Large intestine (tissue), 3 donors: ENCODE data around the gene GRIA2. TPM values are rescaled to one million over a fixed set of nuclear protein-coding genes. Genes with fewer than 3 reads are reported as not detected.
"Not testable (repeated sequence)": the region's sequence is repeated elsewhere in the genome, so short reads cannot be mapped to it uniquely, and the experiment has no call there.

Experiments used
- DNase-seq, 2 donors: peaks; one replicate each; pipeline versions ENCODE4 v3.0.0 to v3.0.0-alpha.2; 2013
- H3K27ac ChIP-seq: one replicate; pipeline ENCODE4 v1.5.1; 2013; ENCODE audit warnings: low read length
- H3K27me3 ChIP-seq: 2 replicates; pipeline ENCODE4 v1.6.1; 2013; ENCODE audit warnings: low read length; ENCODE audit not compliant: control insufficient read depth, insufficient read depth
- H3K36me3 ChIP-seq: 2 replicates; pipeline ENCODE4 v1.6.1; 2013; ENCODE audit warnings: low read length; ENCODE audit not compliant: control insufficient read depth, insufficient read depth
- H3K4me1 ChIP-seq: one replicate; pipeline ENCODE4 v1.6.1; 2013; ENCODE audit warnings: low read length; ENCODE audit not compliant: control insufficient read depth, insufficient read depth
- H3K4me3 ChIP-seq: one replicate; pipeline ENCODE4 v1.5.1; 2013; ENCODE audit warnings: low read length
- H3K9me3 ChIP-seq: one replicate; pipeline ENCODE4 v1.6.1; 2013; ENCODE audit warnings: mild to moderate bottlenecking, low read depth, low read length, moderate library complexity; ENCODE audit not compliant: control insufficient read depth
- WGBS: methylation state at CpG from one replicate; pipeline ENCODE4 v1.1.5; 2013; ENCODE audit warnings: low lambda C conversion rate; ENCODE audit not compliant: insufficient coverage; 5-methylcytosine and 5-hydroxymethylcytosine counted together
- polyA plus RNA-seq: library from polyadenylated mRNA; unstranded; fragments of 120-200 nt; gene quantifications from one replicate; pipeline ENCODE4 v1.2.1, GENCODE V29; 2013

Gene GRIA2
- polyA plus RNA-seq, 1 donor = 4.4 TPM

DNA sequence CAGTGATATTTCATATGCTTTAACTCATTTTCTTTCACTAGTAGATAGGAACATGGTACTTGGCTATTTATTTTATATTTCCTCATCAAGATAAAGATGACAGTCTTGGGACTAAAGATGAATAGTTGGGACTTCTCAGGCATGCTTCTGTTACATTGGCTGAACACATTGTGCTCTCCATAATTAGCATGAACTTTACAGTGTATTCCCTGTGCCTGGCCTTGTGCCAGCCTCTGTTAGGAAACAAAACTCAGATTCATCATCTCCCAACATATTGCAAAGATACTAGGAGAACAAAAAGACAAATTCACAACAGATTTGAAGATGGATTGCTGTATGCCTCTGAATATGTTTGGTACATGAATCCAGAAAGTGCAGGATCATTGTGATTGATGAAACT is 26.4 kb downstream of the GRIA2 start:
- no peak for DNase-seq
- H3K27ac ChIP-seq = no peak overlapping the region
- H3K4me3 ChIP-seq = no peak overlapping the region
- H3K4me1 ChIP-seq = no peaks in the 10 kb centered on the region
- H3K36me3 ChIP-seq = no peaks in the 10 kb centered on the region
- no peaks in the 10 kb centered on the region for H3K27me3 ChIP-seq
- no peaks in the 10 kb centered on the region for H3K9me3 ChIP-seq

DNA sequence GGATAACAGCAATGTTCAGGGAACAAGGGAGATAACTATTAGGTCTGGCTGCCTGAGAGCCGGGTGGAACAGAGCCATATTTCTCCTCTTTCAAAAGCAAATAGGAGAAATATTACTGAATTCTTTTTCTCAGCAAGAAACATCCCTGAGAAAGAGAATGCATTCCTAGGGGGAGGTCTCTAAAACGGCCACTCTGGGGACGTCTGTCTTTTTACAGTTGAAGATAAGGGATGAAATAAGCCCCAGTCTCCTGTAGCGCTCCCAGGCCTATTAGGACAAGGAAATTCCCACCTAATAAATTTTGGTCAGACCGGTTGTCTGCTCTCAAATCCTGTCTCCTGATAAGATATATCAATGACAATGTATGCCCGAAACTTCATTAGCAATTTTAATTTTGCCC is 37.6 kb downstream of the GRIA2 start:
- not testable (repeated sequence) for H3K4me1 ChIP-seq, H3K36me3 ChIP-seq, DNase-seq, H3K27ac ChIP-seq, H3K4me3 ChIP-seq, H3K27me3 ChIP-seq, H3K9me3 ChIP-seq
- 100% methylated on average over 2 of the region's 6 CpGs for WGBS

DNA sequence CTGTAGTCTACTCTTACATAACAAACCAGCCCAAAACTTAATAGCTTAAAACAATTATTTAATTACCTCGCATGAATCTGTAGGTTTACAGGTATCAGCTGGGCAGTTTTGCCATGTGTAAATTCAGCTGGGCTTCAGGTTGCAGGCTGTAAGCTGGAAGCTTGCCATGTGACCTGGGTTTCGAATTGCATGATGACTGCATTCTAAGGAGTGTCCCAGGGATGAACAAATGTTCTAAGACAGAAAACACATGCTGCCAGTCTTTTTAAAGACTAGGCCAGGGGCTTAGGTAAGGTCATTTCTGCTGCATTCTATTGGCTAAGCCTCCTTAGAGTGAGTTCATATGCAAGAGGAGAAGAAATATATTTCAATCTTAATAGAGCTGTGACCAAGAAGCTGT is 44.8 kb downstream of the GRIA2 start:
- no peak overlapping the region for H3K27ac ChIP-seq
- no peaks in the 10 kb centered on the region for H3K4me1 ChIP-seq
- no peak for DNase-seq
- H3K36me3 ChIP-seq = no peaks in the 10 kb centered on the region
- H3K9me3 ChIP-seq = no peaks in the 10 kb centered on the region
- H3K4me3 ChIP-seq = no peak overlapping the region
- no CpG with 5 or more reads among the region's 2 CpGs for WGBS
- H3K27me3 ChIP-seq = no peaks in the 10 kb centered on the region

GRCh38 chr4:157270108-157270507 is 49.6 kb downstream of the GRIA2 start:
- DNase-seq = no peak
- 88% methylated on average over 1 of the region's 2 CpGs for WGBS
- no peaks in the 10 kb centered on the region for H3K4me1 ChIP-seq

DNA sequence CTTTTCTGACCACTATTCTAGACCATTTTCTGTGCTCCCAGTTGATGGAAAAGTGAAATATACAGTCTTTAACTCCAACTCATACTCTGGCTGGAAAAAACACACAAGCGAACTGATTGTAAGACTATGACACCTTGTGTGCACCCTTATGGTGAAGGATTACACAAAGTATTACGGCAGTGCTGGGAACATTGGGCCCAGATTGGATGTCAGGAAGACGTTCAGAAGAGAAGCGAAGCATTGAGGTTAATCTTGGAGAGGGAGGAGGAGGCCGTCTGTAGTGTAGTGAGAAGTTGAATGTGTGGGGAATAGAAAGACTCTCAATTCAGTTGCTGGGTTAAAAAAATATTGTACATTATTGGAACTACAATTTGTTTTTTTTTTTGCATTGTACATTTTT is 50.0 kb downstream of the GRIA2 start:
- no peaks in the 10 kb centered on the region for H3K36me3 ChIP-seq
- DNase-seq = no peak
- WGBS = 91% methylated on average over 3 of the region's 5 CpGs
- no peaks in the 10 kb centered on the region for H3K9me3 ChIP-seq
- no peaks in the 10 kb centered on the region for H3K27me3 ChIP-seq
- no peak overlapping the region for H3K27ac ChIP-seq
- no peak overlapping the region for H3K4me3 ChIP-seq
- no peaks in the 10 kb centered on the region for H3K4me1 ChIP-seq

More at GRCh38 chr4:157270108-157270507, 49.6 kb downstream of the GRIA2 start:
- Histone ChIP-seq H3K9me3 (no peaks in the 10 kb centered on the region), H3K27ac (no peak overlapping the region), H3K4me3 (no peak overlapping the region), H3K27me3 (no peaks in the 10 kb centered on the region), H3K36me3 (no peaks in the 10 kb centered on the region)

GRCh38 chr4:157271166-157271869 is 50.8 kb downstream of the GRIA2 start:
- Histone ChIP-seq H3K36me3 (no peaks in the 10 kb centered on the region), H3K27ac (no peak overlapping the region), H3K27me3 (no peaks in the 10 kb centered on the region), H3K4me1 (no peaks in the 10 kb centered on the region), H3K4me3 (no peak overlapping the region), H3K9me3 (no peaks in the 10 kb centered on the region)
- no CpG with 5 or more reads among the region's 1 CpG for WGBS
- no peak for DNase-seq

DNA sequence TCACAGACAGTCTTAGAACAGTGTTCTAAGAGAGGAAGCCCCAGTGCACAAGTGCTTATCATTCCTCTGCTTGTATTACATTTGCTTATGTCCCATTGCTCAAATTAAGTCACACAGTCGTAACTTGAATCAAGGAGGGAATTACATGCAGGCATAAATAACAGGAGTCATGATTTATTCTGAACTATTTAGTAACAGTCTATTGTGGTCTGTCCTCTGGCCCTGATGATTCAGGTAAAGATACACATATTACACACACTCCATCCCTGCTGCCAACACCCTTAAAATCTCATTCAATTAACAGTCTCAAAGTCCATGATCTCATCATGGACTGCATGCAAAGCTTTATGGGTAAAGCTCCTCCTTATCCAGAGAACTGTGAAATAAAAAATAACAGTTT is 60.1 kb downstream of the GRIA2 start:
- WGBS = 60% methylated on average over 1 of the region's 1 CpG
- no peaks in the 10 kb centered on the region for H3K27me3 ChIP-seq
- no peak overlapping the region for H3K4me3 ChIP-seq
- no peaks in the 10 kb centered on the region for H3K4me1 ChIP-seq
- no peak overlapping the region for H3K27ac ChIP-seq
- no peaks in the 10 kb centered on the region for H3K36me3 ChIP-seq
- no peak for DNase-seq
- H3K9me3 ChIP-seq = no peaks in the 10 kb centered on the region

DNA sequence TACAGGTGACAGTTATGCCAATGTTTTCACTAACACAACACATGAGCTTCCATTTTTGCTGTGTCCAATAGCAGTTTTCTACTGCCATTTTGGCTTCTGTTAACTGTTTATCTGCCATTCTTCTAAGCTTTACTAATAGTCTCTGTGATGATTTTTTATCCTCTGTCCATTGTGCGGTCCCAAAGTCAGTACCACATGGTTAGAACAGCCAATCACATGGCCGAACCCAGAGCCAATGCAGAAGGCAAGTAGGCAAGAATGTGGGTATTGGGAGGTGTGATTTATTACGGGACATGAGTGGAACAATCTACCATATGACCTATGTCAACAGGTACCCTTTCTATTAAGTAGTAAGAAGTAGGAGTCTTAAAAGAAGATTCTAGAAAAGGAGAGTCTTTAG is 61.5 kb downstream of the GRIA2 start:
- no CpG with 5 or more reads among the region's 3 CpGs for WGBS
- no peaks in the 10 kb centered on the region for H3K36me3 ChIP-seq
- no peaks in the 10 kb centered on the region for H3K9me3 ChIP-seq
- no peak overlapping the region for H3K27ac ChIP-seq
- no peak for DNase-seq
- no peak overlapping the region for H3K4me3 ChIP-seq
- no peaks in the 10 kb centered on the region for H3K4me1 ChIP-seq
- no peaks in the 10 kb centered on the region for H3K27me3 ChIP-seq

DNA sequence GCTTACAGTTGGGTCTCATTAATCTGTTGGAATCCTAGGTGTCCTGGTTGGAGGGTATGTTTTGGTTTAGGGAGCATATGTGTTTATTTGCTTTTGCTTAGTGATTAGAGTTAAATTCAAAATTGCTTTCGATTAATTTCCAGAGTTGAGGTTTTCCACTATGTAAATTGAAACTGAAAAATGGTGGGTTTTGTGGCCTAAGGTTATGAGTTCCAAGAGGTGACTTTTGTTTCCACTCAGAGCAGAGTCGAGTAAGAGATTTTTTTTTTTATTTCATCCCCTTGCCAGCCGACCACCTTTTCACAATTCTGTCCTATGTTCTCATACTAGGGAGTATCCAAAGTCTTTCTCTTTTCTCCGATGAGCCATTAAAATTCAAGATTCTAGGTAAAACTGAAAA is 66.9 kb downstream of the GRIA2 start:
- Histone ChIP-seq H3K27ac (no peak overlapping the region), H3K4me3 (no peak overlapping the region), H3K27me3 (no peaks in the 10 kb centered on the region), H3K36me3 (no peaks in the 10 kb centered on the region), H3K9me3 (no peaks in the 10 kb centered on the region), H3K4me1 (no peaks in the 10 kb centered on the region)
- DNase-seq = no peak
- WGBS = 85% methylated on average over 3 of the region's 4 CpGs

- no peak overlapping the region for H3K4me3 ChIP-seq
- DNase-seq = no peak
- H3K9me3 ChIP-seq = no peaks in the 10 kb centered on the region
- H3K4me1 ChIP-seq = no peaks in the 10 kb centered on the region
- H3K36me3 ChIP-seq = no peaks in the 10 kb centered on the region
- WGBS = 86% methylated on average over 3 of the region's 3 CpGs
- H3K27ac ChIP-seq = no peak overlapping the region
- no peaks in the 10 kb centered on the region for H3K27me3 ChIP-seq
These were observed 70.1 kb downstream of the GRIA2 start for GRCh38 chr4:157290622-157291021.

DNA sequence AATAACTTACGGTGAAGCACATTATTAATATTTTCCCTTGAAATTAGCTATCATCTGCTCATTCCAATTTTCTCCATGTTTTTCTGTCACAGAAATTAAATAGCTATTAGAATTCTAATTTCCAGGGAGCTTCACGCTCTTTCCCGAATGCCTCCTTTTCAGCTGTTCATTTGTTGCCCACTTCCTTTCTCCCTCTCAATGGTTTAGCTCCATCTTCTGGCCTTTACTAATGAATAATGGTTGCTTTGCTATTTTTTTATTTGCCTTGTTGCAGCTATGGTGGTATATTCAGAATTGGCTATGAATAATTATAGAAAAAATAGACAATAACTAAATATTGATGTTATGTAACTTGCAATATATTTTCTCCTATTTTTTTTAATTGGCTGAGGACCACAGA is 70.5 kb downstream of the GRIA2 start:
- Histone ChIP-seq H3K27ac (no peak overlapping the region), H3K9me3 (no peaks in the 10 kb centered on the region), H3K4me1 (no peaks in the 10 kb centered on the region), H3K36me3 (no peaks in the 10 kb centered on the region), H3K4me3 (no peak overlapping the region), H3K27me3 (no peaks in the 10 kb centered on the region)
- WGBS = 78% methylated on average over 3 of the region's 3 CpGs
- no peak for DNase-seq
